ENCODE results near the gene TRPM3.

Gene TRPM3

DNA sequence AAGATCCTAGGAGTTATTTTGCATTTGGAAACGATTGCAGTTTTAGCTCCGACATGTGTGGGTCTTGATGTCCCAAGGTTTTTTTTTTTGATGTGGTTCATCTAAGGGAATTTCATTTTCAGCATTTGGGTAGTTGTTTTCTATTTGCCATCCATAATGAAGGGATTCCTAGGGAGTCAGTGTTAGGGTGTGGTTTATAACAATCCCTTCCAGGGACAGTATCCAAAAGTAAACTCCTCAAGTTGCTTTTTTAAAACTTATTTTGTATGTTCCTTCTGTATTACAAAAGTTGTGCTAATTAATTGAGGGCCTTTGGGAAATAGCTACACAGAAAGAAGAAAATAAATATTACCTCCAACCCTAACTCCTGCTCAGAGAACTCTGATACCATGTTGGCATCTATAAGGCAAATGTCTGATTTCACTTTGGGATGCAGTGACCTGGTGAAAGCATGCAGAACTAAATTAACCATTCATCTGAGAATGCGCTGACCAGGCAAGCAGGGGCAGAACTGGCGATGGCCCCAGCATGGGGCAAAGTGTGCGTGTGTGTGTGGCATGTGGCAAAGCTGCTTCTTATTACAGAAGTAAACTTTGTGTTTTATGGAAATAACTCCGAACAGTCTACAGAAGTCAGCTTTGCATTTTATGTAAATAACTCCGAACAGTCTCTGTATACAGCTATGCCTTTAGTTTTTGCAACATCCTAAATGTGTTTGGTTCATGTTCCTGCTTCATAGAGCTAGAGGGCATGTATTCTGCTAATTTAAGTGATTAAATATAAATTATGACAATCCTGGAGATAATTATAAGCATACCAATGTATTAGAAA lies 237.2 kb downstream of the TRPM3 start:
- no peak for DNase-seq (ENCODE audit: low spot score)

DNA sequence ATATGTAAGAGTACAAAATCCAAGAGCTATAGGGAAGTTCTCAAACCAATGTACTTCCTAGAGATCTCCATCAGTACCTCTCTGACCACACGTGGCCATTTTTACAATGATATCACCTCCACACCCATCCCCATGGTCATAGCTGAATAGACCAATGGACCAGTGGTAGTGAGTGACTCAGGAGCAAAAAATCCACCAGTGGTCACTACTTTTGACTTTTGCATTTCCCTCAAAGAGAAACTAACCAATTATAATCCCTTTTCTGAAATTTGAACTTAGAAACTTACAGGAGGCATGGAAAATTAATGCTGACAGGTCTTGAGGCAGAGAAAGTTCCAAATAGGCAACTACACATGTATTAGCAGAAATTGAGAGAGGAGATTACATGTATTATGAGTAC lies 238.4 kb downstream of the TRPM3 start:
- DNase-seq (ENCODE audit: low spot score): no peak

DNA sequence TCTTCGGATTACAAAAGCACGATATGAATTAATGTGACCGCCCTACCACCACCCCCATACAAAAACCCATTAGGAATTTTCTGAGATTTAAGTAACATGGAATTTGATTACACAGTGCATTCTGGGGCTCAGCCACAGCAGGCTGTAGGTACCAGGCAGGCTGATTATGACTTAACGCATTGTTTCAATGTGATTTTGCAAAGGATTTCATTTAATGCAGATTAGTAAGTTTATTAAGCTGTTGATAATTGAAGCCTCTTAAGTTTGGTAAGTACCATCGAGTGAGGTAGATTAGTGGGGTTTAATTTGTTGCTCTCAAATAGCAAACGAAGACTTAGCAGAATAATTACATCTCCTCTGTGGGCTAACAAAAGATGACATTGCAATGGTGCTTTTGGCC lies 240.1 kb downstream of the TRPM3 start:
- no peak for DNase-seq (ENCODE audit: low spot score)

DNA sequence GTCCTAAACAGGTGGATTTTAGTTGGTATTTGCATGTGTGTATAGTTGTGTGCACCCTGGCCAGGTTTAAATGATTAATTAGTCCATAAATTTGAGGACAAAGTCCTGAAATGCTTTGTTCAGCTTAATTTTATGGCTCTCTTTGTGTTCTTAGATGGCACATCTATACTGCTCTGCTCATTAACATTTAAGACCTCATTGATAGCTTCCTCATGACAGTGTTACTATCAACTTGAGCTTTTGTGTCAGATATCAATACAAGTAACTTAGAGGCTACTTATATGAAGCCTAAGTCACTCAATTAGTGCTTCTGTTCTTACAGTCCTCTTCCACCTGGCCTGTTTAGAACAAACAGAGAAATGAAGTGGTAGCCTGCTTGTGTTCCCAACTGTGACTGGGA lies 240.9 kb downstream of the TRPM3 start:
- no peak for DNase-seq (ENCODE audit: low spot score)

DNA sequence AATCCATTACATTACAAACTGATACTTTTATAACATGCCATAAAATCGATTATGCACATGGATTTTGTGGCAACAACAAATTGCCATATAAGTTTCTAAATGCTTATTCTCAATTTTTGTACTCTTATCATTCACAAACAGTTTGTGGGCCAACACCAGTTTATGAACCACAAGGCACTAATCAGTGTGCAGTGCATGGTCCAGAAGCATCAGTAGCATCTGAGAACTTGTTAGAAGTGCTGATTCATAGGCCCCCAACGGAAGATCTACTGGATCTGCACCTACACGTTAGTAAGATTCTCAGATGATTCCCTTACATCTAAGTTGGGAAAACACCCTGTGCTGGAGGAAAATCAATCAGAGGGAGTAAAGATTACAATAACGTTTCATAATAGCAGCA lies 242.8 kb downstream of the TRPM3 start:
- DNase-seq (ENCODE audit: low spot score): no peak

DNA sequence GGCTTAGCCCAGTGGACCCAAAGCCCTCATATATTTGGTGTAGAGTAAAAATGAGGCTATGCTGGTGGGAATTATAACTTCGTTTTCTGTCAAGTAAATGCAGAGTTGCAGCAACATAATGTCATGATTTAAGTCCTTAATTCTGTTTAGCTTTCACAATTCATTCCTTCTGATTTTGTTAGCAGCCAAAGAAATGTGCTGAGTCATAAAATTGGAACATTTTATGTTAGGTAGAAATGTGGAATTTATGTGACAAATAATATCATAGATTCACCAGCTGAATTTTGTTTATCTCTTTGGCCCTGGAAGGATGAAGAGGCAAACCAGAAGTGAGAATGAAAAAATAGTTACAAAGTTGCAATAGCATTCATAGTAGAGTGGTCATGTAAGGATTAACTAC lies 247.0 kb downstream of the TRPM3 start:
- DNase-seq (ENCODE audit: low spot score): no peak

DNA sequence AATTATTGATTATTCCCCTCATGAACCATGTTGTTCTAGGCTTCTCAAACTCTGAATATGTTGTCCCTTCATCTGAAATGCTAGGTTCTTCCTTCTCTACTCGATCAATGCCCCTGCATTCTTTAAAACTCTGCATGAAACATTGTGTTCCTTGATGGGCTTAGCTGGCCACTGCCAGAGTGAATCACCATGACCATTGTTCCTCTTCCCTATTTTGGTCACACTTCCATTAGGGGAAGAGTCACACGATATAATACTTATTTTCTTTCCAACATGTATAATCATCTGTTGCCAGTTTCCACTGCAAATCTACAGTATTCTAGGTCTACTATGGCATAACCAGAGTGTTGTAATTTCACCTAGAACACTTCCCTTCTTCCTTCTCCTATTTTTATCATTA lies 247.9 kb downstream of the TRPM3 start:
- no peak for DNase-seq (ENCODE audit: low spot score)

DNA sequence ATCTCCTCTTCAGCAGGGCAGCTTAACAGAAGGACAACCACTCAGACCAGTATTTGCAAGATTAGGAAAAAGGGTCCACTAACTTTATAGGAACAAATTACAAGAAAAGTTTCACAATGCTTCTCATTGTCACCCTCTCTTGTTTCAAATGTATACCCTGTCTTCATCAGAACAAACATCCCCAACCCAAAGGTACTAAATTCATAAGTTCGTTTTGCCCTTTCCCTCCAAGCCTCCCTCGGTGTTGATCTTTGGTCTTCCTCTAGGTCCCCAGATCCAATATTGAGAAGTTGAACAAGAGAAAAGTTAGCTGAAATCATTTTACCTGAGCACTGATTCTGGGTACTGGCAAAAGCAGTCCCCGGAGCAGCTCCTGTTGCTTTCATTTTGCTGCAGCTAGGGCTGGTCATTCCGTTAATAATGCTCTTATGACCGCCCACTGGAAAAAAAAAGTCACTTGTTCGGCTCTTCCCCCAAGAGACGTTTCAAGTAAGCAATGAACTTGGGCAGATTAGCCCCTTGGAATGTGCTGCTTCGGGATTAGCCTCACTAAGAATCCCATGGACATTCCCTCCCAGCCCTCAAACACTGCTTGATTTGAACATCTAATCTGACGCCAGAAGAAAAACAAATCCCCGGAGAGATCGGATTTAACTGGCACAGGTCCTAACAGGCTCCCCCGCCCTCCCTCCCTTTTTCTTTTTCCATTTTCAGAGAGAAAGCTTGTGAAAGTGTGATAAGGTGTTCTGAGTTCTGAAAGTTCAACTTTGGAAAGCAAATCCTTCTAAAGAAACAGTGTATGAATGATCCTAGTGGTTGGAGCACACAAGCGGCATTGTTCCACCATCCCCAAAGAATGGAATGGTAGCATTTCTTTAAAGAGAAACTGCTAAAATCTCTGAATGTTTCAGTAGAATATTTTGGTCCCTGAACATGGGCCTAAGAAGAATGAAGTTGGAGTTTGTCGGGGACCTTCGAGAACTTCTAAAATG lies 252.5 kb downstream of the TRPM3 start:
- DNase-seq (ENCODE audit: low spot score): no peak

DNA sequence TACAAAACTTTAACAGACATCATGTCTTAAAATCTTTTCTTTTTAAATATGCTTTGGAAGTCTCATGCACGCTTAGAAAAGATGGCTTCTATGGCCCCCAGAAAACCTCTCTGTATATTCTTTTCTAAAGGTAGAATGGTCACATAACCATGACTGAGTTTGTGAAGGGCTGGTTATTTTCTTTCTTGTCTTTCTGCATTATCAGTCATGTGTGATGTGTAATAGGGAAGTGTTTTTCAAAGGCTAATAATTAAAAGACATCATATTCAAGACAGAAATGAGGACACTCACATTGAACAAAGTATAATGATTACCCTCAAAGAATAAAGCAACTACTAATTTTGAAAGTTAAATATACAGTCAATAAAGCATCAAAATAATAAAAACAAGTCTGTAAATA lies 253.4 kb downstream of the TRPM3 start:
- DNase-seq (ENCODE audit: low spot score): no peak

DNA sequence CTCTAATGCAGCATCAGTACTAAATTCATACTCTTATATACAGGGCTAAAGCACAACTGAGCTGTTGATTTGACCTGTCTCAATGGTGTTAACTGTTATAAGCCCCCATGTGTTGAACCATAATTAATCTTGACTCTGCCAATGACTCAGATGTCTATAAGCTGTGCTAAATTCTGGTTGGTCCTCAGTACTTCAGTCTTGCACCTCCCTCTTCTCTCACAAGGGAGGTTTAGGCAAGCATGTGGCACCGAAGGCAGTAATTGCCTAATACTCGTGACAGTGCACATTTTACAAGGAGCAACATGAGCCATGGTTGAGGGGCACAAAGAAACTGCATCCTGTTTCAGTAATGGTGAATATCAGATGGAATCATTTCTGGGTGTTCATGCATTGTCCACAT lies 255.9 kb downstream of the TRPM3 start:
- no peak for DNase-seq (ENCODE audit: low spot score)

DNA sequence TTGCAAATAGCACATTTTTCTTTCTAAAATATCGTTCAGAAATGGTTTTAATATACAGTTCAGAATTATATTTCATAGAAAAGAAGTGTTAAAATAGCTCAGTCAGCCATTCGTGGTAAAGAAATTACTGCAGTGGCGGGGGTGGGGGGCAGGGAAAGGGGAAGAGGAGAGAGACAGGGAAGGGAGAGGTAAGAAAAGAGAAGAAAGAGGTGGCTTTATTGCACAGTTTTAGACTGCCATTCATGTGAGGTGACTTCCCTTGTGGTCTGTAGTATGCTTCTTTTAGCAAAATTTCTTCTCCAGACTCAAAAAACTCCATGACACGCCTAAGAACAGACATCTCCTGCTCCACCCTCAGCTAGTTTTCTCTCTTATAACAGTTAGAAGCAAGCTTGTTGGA lies 259.6 kb downstream of the TRPM3 start:
- no peak for DNase-seq (ENCODE audit: low spot score)

DNA sequence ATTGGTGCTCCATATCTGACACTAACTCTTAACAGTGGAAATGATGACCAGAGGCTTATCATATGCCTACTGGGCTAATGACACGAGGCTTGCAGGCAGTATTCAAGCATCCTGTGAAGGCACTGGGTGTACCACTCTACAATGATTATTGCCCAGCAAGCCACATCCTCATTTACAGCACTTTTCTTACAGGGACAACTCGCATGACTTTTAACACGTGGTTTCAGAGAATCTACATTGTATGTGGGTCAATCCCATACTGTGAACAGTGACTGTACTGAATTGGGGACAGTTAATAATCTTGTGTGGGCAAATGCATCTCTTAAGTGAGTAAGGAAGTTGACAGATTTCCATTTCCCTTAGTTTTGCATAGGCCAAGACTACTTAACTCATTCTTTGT lies 260.0 kb downstream of the TRPM3 start:
- DNase-seq (ENCODE audit: low spot score): no peak

DNA sequence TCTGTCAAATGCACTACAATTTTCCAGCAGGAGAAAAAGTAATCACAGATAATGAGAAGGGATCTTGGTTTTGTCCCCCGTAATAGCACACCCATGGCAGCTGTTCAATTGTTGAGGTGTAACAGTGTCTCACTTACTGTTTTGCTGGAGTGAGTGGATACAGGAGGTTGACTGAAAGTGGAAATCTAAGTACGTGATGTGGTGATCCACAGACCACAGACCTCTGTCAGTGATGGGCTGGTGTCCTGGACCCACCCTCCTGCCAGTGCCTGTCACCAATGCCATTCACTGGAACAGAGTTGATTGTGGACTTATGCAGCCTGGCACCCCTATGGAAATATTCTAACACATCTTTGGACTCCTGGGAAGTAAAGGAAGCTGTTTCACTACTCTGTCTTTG lies 261.7 kb downstream of the TRPM3 start:
- DNase-seq (ENCODE audit: low spot score): no peak

DNA sequence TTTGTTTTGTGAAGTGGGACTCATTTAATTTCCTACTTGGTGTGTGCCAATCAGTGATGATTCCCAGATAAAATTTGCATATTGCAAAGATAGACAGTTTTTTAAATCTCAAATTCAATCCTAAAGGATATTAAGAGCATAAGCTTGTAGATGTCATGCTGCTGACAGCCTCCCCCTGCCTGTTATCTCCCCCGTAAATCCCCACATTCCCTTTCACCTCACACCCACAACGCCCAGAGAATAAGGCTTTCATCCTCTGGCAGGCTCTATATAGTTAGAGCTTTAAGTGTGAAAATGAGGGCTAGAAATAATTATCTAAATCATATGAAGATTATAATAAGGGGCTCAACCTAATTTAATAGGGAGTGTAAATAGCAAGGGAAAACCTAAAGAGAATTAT lies 265.0 kb downstream of the TRPM3 start:
- no peak for DNase-seq (ENCODE audit: low spot score)

DNA sequence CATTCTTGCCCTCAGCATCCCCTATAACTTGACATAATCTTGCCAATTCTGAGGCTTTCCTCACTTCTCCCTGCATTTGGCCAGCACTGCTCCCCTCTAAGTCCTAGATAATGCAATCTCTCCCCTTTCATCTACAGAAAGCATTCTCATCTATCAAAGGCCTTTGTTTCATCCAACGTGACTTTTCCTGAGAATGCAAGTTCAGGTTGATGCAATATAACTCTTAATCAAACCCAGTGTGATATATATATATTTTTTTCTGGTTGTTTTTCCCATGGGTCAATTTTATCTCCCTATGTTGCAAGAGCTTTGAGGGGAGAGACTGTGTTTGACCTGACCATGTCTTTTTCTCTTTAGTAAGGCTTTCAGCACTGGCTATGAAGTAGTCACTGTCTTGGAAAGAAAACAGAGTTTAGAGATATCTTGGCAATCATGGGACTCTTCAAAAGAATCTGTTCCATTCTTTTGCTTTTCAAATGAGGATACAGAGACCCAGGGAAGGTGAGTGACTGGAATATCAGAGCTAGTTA lies 268.6 kb downstream of the TRPM3 start:
- no peak for DNase-seq (ENCODE audit: low spot score)

DNA sequence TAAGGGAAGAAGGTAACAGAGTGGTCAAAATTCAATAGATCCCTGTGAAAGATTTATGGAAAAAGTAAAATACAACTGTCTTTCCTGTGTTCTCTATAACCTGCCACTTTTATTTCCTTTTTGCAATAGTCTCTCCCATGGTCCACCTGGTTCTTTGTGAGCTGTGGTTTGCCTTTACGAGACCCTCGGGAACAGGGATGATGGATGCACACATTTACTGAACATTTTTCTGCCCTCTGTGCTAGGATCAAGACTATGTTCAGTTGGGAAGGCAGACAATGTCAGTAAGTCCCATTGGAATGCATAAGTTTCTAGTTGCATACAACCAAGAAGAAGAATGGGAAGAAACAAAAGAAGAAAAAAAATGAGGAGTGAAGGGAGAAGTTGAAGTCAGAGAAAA lies 281.2 kb downstream of the TRPM3 start:
- DNase-seq (ENCODE audit: low spot score): no peak

DNA sequence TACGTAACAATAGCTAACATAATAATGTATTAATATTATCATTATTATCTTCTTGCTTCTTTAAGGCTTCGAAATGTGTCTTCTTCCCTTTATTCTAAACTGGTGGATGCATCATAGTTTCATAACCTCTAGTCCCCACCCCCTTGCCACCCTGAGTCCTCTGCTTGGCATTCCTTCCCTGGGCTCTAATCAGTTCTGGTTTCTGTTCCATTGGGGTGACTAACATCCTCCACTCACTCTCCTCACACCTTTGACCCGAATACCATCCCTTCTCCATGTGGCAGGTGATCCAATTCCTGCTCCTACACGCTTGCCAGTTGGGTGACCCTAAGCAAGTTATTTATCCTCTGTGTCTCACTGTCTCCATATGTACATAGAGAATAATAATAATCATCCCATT lies 286.1 kb downstream of the TRPM3 start:
- DNase-seq (ENCODE audit: low spot score): no peak

DNA sequence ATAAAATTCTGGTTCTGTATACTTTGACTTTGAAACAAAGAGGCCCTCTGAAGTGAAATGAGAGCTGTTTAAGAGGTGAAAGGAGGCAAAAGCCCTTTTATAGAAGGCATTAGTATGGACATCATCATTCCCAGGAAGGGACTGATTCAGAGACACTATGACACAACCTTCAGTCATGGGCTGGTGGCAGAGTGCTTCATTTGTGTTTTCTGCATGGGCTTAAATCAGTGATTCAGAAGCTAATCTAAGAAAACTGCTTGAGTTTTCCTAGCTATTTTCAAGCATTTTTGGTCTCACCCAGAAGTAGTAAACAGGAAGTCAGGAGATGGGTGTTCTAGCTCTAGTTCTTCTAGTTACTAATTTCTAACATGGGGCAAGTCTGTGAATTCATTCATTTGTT lies 288.9 kb downstream of the TRPM3 start:
- no peak for DNase-seq (ENCODE audit: low spot score)

DNA sequence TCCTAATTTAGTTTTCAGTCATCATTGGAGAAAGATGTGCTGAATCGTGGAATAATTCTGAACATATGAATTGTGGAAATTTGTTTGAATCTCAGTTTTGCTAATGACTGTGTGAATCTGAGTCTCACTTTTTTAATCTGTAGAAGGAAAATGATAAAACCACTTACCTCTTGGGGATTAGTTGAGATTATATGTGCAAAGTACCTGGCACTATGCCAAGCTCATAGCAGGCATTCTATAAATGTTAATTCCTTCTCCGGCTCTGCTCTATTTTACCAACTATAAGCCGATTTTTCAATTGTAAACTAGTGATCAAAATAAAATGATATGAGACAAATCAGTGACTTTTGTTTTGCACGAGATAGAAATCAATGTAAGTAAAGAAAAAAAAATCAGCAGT lies 290.8 kb downstream of the TRPM3 start:
- DNase-seq (ENCODE audit: low spot score): no peak

DNA sequence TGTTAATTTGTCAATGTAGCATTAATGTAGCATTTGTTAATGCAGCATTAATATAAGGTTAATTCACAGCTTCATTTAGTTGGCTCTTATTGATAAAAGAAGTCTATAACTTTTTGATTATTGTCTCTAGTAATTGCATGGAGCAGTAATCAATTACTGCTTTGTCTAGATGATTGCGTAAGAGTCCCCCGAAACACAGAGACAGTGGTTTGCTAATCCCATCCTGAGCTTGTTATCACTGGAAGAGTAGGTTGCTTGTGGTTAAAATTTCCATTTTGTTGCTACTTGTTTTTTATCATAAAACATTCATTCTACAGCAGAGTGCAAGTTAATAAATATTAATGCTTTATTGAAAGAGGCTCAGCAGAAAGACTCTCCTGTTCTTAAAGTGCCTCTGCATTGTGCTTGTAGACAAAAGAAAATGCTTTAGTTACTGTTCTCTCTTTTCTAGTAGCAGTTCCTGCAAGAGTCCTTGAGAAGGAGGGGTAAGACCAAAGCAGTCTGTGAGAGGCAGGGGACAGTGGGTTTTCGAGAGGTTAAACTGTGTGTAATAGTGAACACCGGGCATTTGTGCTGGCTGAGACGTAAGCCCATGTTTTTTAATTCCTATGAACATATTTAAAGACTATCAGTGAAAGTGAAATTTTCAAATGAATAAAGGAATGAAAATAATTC lies 291.7 kb downstream of the TRPM3 start:
- no peak for DNase-seq (ENCODE audit: low spot score)

DNA sequence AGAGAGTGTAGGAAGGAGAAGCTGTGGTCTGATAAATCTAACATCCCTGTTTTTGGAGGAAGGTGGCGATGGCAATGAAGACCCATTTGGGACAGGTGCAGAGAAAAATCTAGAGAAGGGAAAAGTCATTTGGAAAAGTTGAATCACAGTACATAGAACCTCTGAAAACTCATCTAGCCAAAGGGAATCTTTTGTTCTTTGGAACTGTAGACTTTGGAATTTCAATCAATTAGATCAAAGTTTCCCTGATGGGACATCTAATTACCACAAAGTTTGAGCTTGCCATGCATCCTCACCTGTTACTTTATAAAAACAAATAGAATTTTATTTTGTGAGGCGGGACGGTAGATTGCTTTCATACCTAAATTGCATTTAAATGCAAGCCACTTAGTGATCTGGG lies 294.9 kb downstream of the TRPM3 start:
- DNase-seq (ENCODE audit: low spot score): no peak

DNA sequence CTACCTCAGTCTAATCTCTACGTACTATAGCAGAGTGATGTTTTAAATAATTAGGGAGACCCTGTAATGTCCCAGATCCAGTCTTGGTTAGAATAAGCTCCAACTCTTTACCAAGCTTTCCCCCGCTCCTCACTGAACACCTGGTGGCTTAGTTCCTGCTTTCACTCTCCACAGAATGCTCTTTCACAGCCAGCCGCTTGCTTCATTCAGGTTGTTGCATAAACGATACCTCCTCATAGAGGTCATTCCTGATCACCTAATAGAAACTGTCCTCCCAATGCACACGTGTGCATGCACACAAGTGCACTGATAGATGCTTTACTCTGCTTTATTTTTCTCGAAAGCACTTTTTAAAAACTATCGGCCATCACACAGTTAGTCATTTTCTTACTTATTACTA lies 298.1 kb downstream of the TRPM3 start:
- no peak for DNase-seq (ENCODE audit: low spot score)

Data from CD4-positive, alpha-beta T cell treated with Interleukin-6 at 100 ng/mL for 8 hours (primary cell).